GM12801 (cell line): Measurements from ENCODE around the gene OAF.

Experiments used
- TF ChIP-seq, protein P1 (sequence below): IDR thresholded peaks from one replicate; pipeline ENCODE4 v1.5.1; 2011; ENCODE audit warnings: control low read depth; ENCODE audit not compliant: insufficient read length; ENCODE audit errors: extremely low read depth

OAF gene

GRCh38 chr11:120217526-120217925 is 6.7 kb downstream of the OAF start:
- TF ChIP-seq, protein P1, sequence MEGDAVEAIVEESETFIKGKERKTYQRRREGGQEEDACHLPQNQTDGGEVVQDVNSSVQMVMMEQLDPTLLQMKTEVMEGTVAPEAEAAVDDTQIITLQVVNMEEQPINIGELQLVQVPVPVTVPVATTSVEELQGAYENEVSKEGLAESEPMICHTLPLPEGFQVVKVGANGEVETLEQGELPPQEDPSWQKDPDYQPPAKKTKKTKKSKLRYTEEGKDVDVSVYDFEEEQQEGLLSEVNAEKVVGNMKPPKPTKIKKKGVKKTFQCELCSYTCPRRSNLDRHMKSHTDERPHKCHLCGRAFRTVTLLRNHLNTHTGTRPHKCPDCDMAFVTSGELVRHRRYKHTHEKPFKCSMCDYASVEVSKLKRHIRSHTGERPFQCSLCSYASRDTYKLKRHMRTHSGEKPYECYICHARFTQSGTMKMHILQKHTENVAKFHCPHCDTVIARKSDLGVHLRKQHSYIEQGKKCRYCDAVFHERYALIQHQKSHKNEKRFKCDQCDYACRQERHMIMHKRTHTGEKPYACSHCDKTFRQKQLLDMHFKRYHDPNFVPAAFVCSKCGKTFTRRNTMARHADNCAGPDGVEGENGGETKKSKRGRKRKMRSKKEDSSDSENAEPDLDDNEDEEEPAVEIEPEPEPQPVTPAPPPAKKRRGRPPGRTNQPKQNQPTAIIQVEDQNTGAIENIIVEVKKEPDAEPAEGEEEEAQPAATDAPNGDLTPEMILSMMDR, result no peak

DNA sequence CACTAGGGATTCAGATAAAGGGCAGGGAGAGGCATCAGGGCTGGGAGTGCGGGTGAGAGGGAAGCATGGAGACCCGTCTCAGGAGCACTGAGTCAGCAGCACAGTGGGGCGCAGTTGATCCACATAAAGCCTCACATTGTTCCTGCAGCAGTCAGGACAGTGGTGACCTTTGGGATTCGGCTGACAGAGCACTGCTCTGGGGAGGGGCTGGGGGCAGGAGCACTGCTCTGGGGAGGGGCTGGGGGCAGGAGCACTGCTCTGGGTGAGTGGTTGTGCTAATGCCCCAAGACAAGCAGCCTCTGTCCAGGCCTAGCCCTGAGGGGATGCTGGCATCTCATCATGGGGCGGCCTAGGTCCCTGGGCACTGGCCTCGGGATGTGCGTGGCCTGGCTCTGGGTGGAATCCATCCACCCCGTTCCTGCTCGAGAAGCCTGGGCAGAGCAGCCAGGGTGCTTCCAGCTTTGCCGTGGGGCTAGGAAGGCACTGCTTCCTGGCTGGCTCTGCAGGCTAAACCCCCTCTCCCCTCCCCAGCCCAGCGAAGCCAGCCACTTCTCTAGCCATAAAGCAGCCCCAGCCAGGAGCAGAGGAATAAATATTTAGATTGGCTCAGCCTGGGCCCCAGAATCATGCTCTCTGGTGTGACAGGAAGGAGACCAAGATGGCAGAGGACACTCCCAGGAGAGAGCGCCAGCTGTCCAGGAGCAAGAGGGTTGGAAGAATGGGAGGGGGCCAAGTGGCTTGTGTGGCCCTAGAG is 7.3 kb downstream of the OAF start:
- TF ChIP-seq, protein P1, result no peak

DNA sequence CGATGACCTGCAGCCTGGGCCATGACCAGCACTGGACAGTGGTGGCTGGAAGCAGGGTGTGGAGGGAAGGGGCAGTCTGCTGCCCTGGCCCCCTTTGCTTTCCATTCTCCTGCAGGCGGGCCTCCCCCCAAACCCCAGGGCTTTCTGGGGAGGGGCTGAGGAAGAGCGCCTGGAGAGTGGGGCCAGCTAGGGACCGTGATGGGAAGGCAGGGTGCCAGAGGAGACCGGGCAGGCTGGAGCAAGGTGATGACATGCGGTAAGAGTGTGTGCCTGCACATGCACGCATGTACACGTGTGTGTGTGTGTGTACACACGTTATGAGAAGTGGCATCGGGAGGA is 7.8 kb downstream of the OAF start:
- TF ChIP-seq, protein P1, result no peak

DNA sequence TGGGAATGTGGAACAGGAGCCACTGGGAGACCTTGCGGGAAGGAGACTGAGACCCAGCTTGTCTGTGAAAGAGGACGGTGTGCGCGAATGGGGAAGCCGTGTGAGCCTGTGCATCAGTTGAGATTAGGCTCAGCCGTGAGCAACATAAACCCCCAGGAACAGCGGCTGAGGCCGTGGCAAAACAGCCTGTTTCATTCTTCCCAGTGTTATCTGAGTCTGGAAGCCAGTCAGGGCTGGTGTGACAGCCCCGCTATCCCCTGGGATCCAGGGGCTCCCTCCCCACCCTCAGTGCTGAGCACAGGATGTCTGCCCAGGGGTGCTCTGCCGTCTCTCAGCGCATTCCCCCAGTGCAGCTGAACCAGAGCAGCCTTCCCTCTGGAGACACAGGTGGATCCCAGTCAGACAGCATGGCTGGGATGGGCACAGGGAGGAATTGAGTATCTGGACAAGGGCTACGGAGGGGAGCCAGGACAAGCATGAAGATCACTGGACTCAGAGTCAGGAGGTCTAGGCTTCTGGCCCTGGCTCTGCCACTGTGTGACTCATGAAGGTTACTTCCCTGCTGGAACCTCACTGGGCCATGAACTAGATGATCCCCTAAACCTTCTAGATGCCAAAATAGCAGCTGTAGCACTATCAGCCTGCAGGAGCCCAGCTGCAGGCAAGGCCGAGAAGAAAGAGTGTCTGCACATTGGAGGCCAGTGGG is 8.6 kb downstream of the OAF start:
- TF ChIP-seq, protein P1, result no peak

- TF ChIP-seq, protein P1, result no peak
Observed at GRCh38 chr11:120219938-120220746, 9.3 kb downstream of the OAF start.

GRCh38 chr11:120220747-120221037 is 9.9 kb downstream of the OAF start:
- TF ChIP-seq, protein P1, result no peak

DNA sequence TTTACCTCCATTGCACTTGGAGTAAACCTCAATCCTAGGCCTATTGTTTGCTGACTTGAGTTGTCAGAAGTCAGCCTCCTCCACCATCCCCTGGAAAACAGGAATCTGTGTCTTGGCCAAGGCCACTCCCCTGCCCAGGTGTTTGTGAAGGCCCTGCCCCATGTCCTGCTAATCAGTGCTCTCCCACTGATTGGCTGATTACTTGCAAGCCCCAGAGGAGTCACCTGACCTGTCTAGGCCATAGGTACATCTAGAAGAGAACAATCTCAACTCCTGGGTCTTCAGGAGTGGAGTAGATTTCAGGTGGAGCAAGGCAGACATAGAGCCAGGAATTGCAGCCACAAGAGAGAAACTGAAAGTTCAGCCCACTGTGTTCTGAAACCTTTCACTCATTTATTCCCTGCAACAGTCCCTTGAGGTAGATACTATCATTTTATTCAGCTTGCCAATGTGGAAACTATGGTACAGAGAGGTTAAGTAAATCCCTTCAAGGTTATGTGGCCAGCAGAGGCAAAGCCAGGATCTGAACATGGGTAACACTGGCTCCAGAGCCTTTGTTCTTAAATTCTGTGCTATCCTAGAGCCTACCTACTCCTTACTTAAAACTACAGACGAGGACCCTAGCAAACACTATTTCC is 10.4 kb downstream of the OAF start:
- TF ChIP-seq, protein P1, result no peak
